GM10266 (cell line): ENCODE measurements around the gene EIF4A2.

Experiments
- DNase-seq: peaks from one replicate; pipeline ENCODE4 v3.0.0; 2012; ENCODE audit errors: extremely low spot score
- CTCF ChIP-seq: IDR thresholded peaks from 2 replicates; pipeline ENCODE4 v1.5.1; 2012; ENCODE audit warnings: mild to moderate bottlenecking, low read depth; ENCODE audit not compliant: control insufficient read depth, insufficient read depth; ENCODE audit errors: missing control alignments

EIF4A2 gene

GRCh38 chr3:186823386-186823785 is 40.0 kb downstream of the EIF4A2 start:
- no peak for TF ChIP-seq CTCF
- DNase-seq, result no peak

GRCh38 chr3:186824430-186825139 is 41.2 kb downstream of the EIF4A2 start:
- no peak for DNase-seq
- no peak for TF ChIP-seq CTCF

GRCh38 chr3:186825294-186825821 is 42.0 kb downstream of the EIF4A2 start:
- DNase-seq, result peak; percentile 32
- no peak for TF ChIP-seq CTCF

- no peak for TF ChIP-seq CTCF
- DNase-seq, result no peak
Observed at GRCh38 chr3:186825872-186826409, 42.6 kb downstream of the EIF4A2 start.

- TF ChIP-seq CTCF, result no peak
- DNase-seq, result no peak
Observed at GRCh38 chr3:186826410-186826975, 43.1 kb downstream of the EIF4A2 start.

GRCh38 chr3:186826976-186827857 is 43.8 kb downstream of the EIF4A2 start:
- TF ChIP-seq CTCF, result no peak
- DNase-seq, result peak; percentile 100
